Ishikawa (cell line): ENCODE measurements around the gene SNRPB2.

Experiments used
- USF1 ChIP-seq: IDR thresholded peaks from 2 replicates; pipeline ENCODE4 v1.6.1; 2012
- YY1 ChIP-seq: IDR thresholded peaks from 2 replicates; pipeline ENCODE4 v1.6.1; 2012; ENCODE audit warnings: low read depth
- TF ChIP-seq, protein P1 (sequence below): IDR thresholded peaks from 2 replicates; pipeline ENCODE4 v1.6.1; 2012

DNA sequence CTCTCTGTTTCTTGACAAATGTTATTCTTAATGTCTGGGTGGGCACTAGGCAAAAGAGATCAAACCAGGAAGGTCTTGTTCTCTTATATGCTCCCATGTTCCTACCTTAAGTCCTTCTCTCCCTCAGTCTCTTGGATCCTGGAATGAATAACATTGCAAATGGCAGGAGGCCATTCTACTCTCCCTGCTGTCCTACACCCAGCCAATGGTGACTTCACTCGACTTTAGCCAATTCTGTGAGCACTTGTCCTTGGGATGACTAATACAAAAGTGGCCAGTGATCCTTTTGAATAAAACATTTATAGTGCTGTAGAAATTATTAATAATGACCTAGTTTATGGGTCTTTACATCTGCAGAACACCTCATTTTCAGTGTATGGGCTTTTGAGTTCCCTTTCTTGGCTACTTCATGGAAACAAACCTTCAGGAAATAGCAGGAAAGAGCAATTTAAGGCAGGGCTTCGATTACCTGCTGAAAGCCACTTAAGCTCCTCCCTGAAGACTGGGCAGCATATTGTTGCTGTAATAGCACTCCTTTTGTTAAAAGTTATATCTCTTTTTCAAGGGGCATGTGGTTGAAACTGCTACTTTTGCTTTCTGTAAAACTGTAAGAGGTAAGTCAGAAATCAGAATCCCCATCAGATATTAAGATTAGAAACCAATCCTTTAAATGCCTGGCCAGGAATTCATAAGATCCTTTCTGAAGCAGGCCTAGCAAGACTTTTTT, 28.8 kb downstream of the SNRPB2 start:
- TF ChIP-seq USF1: no peak
- TF ChIP-seq, protein P1, sequence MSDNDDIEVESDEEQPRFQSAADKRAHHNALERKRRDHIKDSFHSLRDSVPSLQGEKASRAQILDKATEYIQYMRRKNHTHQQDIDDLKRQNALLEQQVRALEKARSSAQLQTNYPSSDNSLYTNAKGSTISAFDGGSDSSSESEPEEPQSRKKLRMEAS: no peak
- no peak for TF ChIP-seq YY1
